ENCODE results near the gene FAHD1.

DNA sequence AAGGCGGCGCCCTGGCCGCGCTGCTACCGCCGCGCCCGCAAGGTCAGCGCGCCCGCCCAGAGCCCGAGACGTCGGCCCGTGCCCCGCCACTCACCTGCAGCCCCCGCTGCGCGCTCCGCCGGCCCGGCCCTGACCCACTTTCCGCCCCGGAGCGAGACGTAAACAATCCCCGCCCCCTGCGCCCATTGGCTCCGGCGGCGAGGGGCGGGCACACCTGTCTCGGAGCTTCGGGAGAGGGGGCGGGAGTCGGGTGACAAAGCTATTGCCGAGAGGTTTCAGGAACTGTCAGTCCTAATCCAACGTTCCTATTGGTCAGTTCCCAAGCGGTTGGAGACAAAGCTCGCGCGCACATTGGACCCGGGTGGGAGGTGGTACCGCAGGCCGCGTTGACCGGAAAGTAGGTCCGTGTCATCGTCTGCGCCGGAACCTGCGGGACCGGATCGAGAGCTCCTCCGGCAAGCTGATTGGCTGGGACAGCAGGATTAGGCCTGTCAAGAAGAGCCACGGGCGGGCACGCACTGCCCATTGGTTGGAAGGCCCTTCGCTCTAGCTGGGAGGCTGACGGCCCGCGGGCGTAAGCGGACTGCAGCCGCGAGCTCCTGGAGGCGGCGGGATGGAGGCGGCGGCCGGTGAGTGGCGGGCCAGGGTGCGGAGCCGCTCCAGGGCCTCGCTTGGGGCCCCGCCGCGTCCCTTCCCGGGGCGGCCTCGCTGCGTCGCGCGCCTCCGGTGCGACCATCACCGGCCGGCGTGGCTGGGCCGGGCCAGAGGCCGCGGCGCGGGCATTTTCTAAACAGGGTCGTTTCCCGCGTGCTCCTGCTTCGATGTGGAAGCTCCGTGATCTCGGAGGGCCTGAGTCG is 44.4 kb upstream of the FAHD1 start, which contains the start of the genes NUBP2 and SPSB3:
- peak; percentile 76 to 93 for TF ChIP-seq POLR2A (IDR thresholded peaks at IDR 0.05)
- TF ChIP-seq, protein P1, sequence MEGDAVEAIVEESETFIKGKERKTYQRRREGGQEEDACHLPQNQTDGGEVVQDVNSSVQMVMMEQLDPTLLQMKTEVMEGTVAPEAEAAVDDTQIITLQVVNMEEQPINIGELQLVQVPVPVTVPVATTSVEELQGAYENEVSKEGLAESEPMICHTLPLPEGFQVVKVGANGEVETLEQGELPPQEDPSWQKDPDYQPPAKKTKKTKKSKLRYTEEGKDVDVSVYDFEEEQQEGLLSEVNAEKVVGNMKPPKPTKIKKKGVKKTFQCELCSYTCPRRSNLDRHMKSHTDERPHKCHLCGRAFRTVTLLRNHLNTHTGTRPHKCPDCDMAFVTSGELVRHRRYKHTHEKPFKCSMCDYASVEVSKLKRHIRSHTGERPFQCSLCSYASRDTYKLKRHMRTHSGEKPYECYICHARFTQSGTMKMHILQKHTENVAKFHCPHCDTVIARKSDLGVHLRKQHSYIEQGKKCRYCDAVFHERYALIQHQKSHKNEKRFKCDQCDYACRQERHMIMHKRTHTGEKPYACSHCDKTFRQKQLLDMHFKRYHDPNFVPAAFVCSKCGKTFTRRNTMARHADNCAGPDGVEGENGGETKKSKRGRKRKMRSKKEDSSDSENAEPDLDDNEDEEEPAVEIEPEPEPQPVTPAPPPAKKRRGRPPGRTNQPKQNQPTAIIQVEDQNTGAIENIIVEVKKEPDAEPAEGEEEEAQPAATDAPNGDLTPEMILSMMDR (IDR thresholded peaks at IDR 0.05 in 4 of 5, conservative IDR thresholded peaks at IDR 0.05 in 1 of 5): peak in 2 of 5 experiments; percentile 20 to 49
